Fibroblast of peridontal ligament (primary cell): ENCODE measurements around the gene CRAMP1.

Experiments used
- DNase-seq: peaks from one replicate; pipeline ENCODE4 v3.0.0-alpha.2; 2010; ENCODE audit errors: extremely low read depth

CRAMP1 gene

GRCh38 chr16:1635070-1635469 is 22.9 kb downstream of the CRAMP1 start:
- DNase-seq, result no peak

GRCh38 chr16:1637526-1637925 is 25.4 kb downstream of the CRAMP1 start:
- no peak for DNase-seq

DNA sequence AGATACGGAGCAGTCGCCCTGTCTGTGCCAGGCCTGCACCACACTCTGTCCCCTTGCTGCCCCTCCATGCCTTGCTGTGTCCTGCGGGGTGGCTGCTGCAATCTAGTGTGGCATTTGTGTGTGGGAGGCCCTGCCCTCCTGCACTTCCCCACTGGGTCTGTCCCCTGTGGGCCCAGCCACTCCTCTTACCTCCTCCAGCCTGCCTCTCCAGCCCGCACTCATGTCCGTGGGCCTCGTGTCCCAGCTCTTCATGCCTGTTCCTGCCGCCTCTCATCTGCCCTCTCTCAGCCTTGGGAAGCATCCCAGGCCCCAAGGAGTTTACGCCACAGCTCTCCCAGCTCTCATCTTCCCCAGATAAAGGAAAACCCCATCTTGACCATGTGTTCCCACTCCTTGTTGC is 26.6 kb downstream of the CRAMP1 start:
- no peak for DNase-seq

DNA sequence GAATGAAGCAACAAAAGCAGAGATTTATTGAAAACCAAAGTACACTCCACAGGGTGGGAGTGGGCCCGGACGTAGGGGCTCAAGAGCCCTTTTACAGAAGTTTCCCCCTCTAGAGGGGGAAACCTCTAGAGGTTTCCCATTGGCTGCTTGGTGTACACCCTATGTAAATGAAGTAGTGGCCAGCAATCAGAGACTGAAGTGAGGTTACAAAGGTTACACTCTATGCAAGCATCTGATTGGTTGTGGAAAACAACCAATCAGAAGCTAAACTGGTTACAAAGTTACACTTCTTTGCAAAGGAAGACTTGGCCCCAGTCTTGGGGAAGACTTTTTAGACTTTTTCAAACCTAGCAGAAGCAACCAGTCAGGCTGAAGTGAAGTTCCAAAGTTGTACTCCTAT is 27.1 kb downstream of the CRAMP1 start:
- DNase-seq, result no peak

- no peak for DNase-seq
Observed at GRCh38 chr16:1639860-1640259, 27.7 kb downstream of the CRAMP1 start.

GRCh38 chr16:1640261-1640941 is 28.2 kb downstream of the CRAMP1 start:
- no peak for DNase-seq

GRCh38 chr16:1641261-1641660 is 29.1 kb downstream of the CRAMP1 start:
- DNase-seq, result no peak

GRCh38 chr16:1642148-1642547 is 30.0 kb downstream of the CRAMP1 start:
- no peak for DNase-seq

- DNase-seq, result no peak
Observed at GRCh38 chr16:1642753-1643152, 30.6 kb downstream of the CRAMP1 start.

- no peak for DNase-seq
Observed at GRCh38 chr16:1643521-1643920, 31.4 kb downstream of the CRAMP1 start.

DNA sequence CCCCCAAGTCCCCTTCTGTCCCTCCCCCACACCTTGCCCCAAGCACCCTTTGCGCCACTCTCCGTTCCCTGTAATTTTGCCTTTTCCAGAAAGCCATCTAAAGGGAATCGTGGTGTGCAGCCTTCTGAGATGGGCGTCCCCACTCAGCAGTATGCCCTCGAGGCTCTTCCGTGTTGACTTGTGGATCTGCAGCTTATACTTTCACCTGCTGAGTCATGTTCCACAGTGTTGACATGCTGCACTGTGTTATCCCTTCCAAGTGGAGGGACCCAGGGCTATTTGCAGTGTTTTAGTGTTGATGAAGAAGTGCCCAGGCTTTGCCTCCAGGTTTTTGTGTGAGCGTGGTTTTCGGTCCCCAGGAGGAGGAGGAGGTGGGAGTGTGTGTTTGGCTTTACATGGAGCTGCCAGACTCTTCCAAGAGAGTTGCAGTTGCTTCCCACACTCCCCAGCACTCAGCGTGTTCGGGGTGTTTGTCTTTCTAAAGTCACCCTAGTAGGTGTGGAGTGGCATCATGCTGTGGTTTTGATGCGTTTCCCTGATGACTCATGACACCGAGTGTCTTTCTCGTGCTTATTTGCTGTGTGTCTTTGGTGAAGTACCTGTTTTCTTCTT is 33.9 kb downstream of the CRAMP1 start:
- DNase-seq, result no peak

DNA sequence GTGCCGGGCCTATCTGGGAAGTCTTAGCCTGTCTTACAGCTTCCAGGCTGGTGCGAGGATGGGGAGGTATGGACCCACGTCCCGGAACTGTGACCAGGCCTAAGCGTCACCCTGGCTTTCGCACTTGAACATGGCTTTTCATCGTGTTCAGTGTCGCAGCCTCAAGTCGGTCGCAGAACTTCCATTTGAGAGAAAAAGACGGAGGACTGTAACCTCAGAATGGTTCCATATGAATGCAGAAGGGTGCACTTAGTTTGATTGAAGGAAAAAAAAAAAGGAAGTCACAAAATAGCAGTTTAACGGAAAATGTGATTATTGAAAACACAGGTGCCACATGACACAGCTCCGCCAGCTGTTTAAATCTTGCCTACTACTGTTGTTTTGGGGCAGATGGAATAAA is 35.7 kb downstream of the CRAMP1 start:
- DNase-seq, result no peak

GRCh38 chr16:1650131-1650530 is 38.0 kb downstream of the CRAMP1 start:
- DNase-seq, result no peak

GRCh38 chr16:1651094-1651973 is 39.2 kb downstream of the CRAMP1 start:
- no peak for DNase-seq

GRCh38 chr16:1651974-1652312 is 39.8 kb downstream of the CRAMP1 start:
- no peak for DNase-seq

- no peak for DNase-seq
Observed at GRCh38 chr16:1653023-1653422, 40.9 kb downstream of the CRAMP1 start.

- DNase-seq, result no peak
Observed at GRCh38 chr16:1654505-1655268, 42.5 kb downstream of the CRAMP1 start.

DNA sequence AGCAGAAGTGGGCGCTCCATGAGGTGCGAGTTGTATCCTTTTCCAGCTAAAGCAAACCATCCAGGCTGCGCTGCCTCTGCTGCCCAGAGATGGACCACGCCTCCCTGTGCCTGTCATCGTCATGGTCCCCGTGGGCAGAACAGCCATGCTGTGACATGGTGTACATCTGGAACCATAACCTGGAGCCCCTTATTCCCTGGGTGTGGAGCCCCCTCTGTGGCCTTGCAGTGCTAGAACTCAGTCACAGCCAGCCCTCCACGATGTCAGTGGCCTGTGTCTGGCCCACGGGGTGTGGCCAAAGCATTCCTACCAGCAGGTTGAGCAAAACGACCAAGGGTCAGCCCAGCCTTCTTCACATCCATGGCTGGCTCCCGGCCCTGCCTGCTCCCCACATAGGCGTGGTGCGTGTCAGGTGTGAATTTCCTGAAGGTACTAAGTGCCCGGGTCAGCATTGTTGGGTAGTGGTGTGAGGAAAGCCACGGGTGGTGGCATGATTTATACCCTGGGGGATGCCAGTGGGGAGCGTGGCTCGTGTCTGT is 43.2 kb downstream of the CRAMP1 start:
- no peak for DNase-seq

- DNase-seq, result no peak
Observed at GRCh38 chr16:1655909-1656807, 44.0 kb downstream of the CRAMP1 start.

GRCh38 chr16:1656808-1657617 is 44.9 kb downstream of the CRAMP1 start:
- DNase-seq, result no peak
